ENCODE measurements around the gene EFNA4. TPM values are rescaled to one million over a fixed set of nuclear protein-coding genes. Genes with fewer than 3 reads are reported as not detected.

The EFNA4 gene
- total RNA-seq, 3 donors from 2014 or later (not counting 1 experiment from before 2014, with no cell fraction given) = 4.6 to 6.8 (median 5.5) TPM

DNA sequence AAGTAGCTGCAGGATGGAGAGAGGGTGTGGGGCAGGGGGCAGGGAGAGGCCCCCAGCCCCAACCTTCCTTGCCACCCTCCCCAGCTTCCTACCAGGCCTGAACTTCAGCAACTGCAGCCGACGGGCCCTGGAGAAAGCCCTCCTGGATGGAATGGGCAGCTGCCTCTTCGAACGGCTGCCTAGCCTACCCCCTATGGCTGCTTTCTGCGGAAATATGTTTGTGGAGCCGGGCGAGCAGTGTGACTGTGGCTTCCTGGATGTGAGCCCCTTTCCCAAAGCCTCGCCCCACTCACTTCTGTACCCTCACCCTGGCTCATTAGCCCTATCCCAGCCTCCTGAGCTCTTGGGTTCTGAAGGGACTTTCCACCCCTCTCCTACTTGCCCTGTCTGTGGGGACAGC is 6.4 kb upstream of the EFNA4 start:
- H3K27ac ChIP-seq (ENCODE audit: low read length) = no peak overlapping the region
- TF ChIP-seq, protein P1, sequence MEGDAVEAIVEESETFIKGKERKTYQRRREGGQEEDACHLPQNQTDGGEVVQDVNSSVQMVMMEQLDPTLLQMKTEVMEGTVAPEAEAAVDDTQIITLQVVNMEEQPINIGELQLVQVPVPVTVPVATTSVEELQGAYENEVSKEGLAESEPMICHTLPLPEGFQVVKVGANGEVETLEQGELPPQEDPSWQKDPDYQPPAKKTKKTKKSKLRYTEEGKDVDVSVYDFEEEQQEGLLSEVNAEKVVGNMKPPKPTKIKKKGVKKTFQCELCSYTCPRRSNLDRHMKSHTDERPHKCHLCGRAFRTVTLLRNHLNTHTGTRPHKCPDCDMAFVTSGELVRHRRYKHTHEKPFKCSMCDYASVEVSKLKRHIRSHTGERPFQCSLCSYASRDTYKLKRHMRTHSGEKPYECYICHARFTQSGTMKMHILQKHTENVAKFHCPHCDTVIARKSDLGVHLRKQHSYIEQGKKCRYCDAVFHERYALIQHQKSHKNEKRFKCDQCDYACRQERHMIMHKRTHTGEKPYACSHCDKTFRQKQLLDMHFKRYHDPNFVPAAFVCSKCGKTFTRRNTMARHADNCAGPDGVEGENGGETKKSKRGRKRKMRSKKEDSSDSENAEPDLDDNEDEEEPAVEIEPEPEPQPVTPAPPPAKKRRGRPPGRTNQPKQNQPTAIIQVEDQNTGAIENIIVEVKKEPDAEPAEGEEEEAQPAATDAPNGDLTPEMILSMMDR (IDR thresholded peaks at IDR 0.05) = no peak
- no peak overlapping the region for H3K4me3 Mint-ChIP-seq
- DNase-seq (no peak), ATAC-seq (no peak)
- H3K9me3 ChIP-seq (ENCODE audit: control insufficient read depth, insufficient read depth, low read length) = no peaks in the 10 kb centered on the region
- H3K4me1 Mint-ChIP-seq = peaks cover 4 to 22% of the 10 kb centered on the region in 2 donors
- intact Hi-C loops (cut with micrococcal nuclease) = no loop called here
- H3K4me1 ChIP-seq (ENCODE audit: control insufficient read depth, insufficient read depth, low read length) = peaks cover 23% of the 10 kb centered on the region
- 98% methylated on average over 8 of the region's 8 CpGs for WGBS (ENCODE audit: insufficient coverage)
- no peaks in the 10 kb centered on the region for H3K27me3 ChIP-seq (ENCODE audit: control insufficient read depth, insufficient read depth, low read length)
- peaks cover 18% of the 10 kb centered on the region for H3K36me3 ChIP-seq (ENCODE audit: control insufficient read depth, insufficient read depth, low read length)
- no peaks in the 10 kb centered on the region for H3K36me3 Mint-ChIP-seq
- H3K9me3 Mint-ChIP-seq = no peaks in the 10 kb centered on the region
- no peak overlapping the region for H3K4me3 ChIP-seq (ENCODE audit: low read length)
- no peak overlapping the region for H3K27ac Mint-ChIP-seq
- H3K27me3 Mint-ChIP-seq (ENCODE audit: low read depth in 2 of 2) = peaks cover 0 to 2% of the 10 kb centered on the region in 2 donors

DNA sequence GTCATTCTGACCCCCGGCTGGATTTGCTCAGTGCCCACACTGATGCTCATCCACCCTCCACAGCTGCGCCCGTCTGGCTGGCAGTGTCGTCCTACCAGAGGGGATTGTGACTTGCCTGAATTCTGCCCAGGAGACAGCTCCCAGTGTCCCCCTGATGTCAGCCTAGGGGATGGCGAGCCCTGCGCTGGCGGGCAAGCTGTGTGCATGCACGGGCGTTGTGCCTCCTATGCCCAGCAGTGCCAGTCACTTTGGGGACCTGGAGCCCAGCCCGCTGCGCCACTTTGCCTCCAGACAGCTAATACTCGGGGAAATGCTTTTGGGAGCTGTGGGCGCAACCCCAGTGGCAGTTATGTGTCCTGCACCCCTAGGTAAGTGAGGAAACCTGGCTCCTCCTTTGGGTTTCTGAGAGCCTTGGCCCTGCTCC is 5.7 kb upstream of the EFNA4 start:
- no peaks in the 10 kb centered on the region for H3K27me3 ChIP-seq (ENCODE audit: control insufficient read depth, insufficient read depth, low read length)
- intact Hi-C loops (cut with micrococcal nuclease) = no loop called here
- no peak overlapping the region for H3K27ac ChIP-seq (ENCODE audit: low read length)
- 95% methylated on average over 13 of the region's 13 CpGs for WGBS (ENCODE audit: insufficient coverage)
- H3K4me1 Mint-ChIP-seq = peaks cover 4 to 20% of the 10 kb centered on the region in 2 donors
- DNase-seq (no peak), ATAC-seq (no peak)
- TF ChIP-seq, protein P1 (IDR thresholded peaks at IDR 0.05) = no peak
- peaks cover 23% of the 10 kb centered on the region for H3K4me1 ChIP-seq (ENCODE audit: control insufficient read depth, insufficient read depth, low read length)
- peaks cover 18% of the 10 kb centered on the region for H3K36me3 ChIP-seq (ENCODE audit: control insufficient read depth, insufficient read depth, low read length)
- H3K4me3 ChIP-seq (ENCODE audit: low read length) = no peak overlapping the region
- no peaks in the 10 kb centered on the region for H3K9me3 Mint-ChIP-seq
- H3K27me3 Mint-ChIP-seq (ENCODE audit: low read depth in 2 of 2) = peaks cover 0 to 2% of the 10 kb centered on the region in 2 donors
- no peak overlapping the region for H3K27ac Mint-ChIP-seq
- no peaks in the 10 kb centered on the region for H3K9me3 ChIP-seq (ENCODE audit: control insufficient read depth, insufficient read depth, low read length)
- no peak overlapping the region for H3K4me3 Mint-ChIP-seq
- no peaks in the 10 kb centered on the region for H3K36me3 Mint-ChIP-seq

DNA sequence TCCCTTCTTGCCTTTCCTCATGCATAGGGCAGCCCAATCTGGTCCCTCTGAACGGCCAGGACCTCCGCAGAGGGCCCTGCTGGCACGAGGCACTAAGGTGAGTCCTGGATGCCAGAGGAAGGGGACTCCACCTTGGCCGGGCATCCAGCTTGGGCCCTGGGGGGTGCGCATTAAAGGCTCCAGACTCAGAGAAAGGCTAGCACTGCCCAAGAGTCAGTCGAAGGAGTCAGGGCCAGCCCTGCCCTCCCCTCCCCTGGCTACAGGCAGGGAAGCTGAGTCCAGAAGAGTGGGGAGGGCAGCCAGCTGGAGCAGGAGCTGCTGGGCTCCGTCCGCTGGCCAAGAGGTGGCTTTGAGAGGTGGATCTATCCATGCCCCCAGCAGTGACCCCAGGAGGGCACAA is 2.8 kb upstream of the EFNA4 start:
- TF ChIP-seq, protein P1 (IDR thresholded peaks at IDR 0.05) = no peak
- 97% methylated on average over 8 of the region's 8 CpGs for WGBS (ENCODE audit: insufficient coverage)
- no peak overlapping the region for H3K4me3 ChIP-seq (ENCODE audit: low read length)
- peaks cover 19 to 33% of the 10 kb centered on the region in 2 donors for H3K4me1 Mint-ChIP-seq
- peaks cover 18% of the 10 kb centered on the region for H3K36me3 ChIP-seq (ENCODE audit: control insufficient read depth, insufficient read depth, low read length)
- DNase-seq (no peak), ATAC-seq (no peak)
- H3K9me3 Mint-ChIP-seq = no peaks in the 10 kb centered on the region
- H3K4me1 ChIP-seq (ENCODE audit: control insufficient read depth, insufficient read depth, low read length) = peaks cover 33% of the 10 kb centered on the region
- H3K4me3 Mint-ChIP-seq = no peak overlapping the region
- no peaks in the 10 kb centered on the region for H3K36me3 Mint-ChIP-seq
- no peaks in the 10 kb centered on the region for H3K27me3 ChIP-seq (ENCODE audit: control insufficient read depth, insufficient read depth, low read length)
- no peak overlapping the region for H3K27ac Mint-ChIP-seq
- H3K27ac ChIP-seq (ENCODE audit: low read length) = no peak overlapping the region
- intact Hi-C loops (cut with micrococcal nuclease) = loop anchor here (1.0 to 5.0 kb wide), 5 partner anchors 15 to 502 kb away; partner anchors contain the start of genes CKS1B, PMVK, SHC1 and UBE2Q1
- H3K9me3 ChIP-seq (ENCODE audit: control insufficient read depth, insufficient read depth, low read length) = no peaks in the 10 kb centered on the region
- peaks cover 0 to 2% of the 10 kb centered on the region in 2 donors for H3K27me3 Mint-ChIP-seq (ENCODE audit: low read depth in 2 of 2)

Data from natural killer cell (primary cell).